HG03060 (cell line): ENCODE measurements around the gene MYL10.

ENCODE experiments used
- ATAC-seq: cut with Tn5 transposase; IDR thresholded peaks from one replicate; pipeline ENCODE4 v1.9.1; 2021; ENCODE audit warnings: low read depth, moderate number of reproducible peaks; ENCODE audit not compliant: unreplicated experiment

Gene MYL10

GRCh38 chr7:101598986-101599771 lies 29.9 kb downstream of the MYL10 start:
- no peak for ATAC-seq

DNA sequence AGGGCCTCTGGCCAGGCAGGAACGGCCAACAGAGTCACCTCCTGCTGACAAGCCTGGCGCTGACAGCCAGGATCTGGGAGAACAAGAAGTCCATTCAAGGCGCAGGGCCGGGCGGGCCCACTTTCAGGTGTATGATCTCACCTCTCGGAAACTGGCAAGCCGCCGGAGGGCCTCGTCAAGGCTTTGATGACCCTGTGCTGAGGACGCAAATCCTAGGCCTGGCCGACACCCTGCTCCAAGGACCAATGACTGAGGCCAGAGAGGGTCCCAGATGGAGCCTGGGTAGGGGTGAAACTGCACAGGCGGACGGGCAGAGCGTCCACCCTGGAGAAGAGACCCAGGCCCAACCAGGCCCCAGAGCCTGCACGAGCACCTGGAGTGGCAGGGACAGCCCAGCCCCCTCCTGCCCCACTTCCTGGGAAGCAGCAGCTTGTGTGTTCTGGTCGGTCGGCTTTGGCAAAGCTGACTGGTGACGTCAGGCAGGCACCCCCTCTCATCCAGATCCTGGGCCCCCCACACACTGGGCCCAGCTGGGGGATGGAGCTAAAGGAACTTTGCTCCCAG lies 30.6 kb downstream of the MYL10 start:
- no peak for ATAC-seq

- ATAC-seq, result no peak
Observed at GRCh38 chr7:101597941-101598340, 31.2 kb downstream of the MYL10 start.

DNA sequence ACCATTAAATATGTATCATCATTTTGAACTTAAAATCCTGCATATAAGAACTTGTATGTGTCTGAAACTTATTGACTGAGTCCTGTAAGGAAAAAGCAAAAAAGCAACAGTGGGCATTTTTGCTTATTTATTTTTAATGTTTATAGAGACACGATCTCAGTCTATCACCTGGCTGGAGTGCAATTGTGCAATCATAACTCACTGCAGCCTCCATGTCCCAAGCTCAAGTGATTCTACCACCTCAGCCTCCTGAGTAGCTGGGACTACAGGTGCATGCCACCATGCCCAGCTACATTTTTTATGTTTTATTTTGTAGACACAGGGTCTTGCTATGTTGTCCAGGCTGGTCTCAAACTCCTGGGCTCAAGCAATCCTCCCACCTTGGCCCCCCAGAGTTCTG lies 32.2 kb downstream of the MYL10 start:
- no peak for ATAC-seq

DNA sequence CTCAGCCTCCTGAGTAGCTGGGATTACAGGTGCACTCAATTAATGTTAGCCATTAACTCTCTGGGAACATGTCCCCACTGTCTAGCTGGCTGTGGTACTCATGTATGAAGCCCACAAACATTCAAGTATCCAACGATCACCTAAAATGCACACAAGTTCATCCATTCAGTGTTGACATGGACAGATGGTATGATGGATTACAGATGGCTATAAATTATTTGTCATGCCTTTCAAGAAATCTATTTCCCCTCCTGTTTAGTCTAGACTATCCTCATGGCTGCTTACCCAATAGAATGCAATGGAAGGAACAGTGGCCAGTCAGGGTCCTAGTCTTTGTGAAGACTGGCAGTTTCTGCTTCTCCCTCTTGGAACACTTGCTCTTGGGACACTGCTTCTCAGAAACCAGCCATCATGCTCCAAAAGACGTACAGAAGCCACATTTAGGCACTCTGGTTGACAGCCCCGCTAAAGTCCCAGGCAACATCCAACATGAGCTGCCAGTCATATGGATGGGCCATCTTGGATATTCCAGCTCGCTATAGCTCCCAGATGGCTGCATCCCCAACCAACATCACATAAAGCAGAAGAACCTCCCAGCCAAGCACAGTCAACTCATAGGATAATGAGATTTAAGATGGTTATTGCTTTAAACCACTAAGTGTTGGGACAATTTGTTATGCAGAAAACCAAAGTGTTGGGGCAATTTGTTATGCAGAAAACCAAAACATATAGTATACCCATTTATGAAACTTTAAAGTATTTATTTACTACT lies 33.1 kb downstream of the MYL10 start:
- no peak for ATAC-seq

GRCh38 chr7:101595246-101595645 lies 33.9 kb downstream of the MYL10 start:
- ATAC-seq, result no peak

GRCh38 chr7:101594790-101595189 lies 34.3 kb downstream of the MYL10 start:
- ATAC-seq, result no peak

- ATAC-seq, result no peak
Observed at GRCh38 chr7:101593556-101593955, 35.5 kb downstream of the MYL10 start.

DNA sequence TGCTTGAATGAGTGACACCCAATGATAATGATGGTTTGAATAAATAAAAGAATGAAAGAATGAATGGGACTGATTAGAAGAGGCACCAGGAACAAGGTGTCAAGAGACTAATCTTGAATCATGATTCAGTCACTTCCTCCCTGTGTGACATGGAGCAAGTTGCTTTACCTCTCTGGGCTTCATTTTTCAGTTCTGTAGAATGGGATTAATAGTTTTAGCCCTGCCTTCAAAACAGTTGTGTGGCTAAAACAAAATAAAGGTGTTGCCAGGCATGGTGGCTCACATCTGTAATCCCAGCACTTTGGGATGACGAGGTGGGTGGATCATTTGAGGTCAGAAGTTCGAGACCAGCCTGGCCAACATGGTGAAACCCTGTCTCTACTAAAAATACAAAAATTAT lies 37.6 kb downstream of the MYL10 start:
- no peak for ATAC-seq

DNA sequence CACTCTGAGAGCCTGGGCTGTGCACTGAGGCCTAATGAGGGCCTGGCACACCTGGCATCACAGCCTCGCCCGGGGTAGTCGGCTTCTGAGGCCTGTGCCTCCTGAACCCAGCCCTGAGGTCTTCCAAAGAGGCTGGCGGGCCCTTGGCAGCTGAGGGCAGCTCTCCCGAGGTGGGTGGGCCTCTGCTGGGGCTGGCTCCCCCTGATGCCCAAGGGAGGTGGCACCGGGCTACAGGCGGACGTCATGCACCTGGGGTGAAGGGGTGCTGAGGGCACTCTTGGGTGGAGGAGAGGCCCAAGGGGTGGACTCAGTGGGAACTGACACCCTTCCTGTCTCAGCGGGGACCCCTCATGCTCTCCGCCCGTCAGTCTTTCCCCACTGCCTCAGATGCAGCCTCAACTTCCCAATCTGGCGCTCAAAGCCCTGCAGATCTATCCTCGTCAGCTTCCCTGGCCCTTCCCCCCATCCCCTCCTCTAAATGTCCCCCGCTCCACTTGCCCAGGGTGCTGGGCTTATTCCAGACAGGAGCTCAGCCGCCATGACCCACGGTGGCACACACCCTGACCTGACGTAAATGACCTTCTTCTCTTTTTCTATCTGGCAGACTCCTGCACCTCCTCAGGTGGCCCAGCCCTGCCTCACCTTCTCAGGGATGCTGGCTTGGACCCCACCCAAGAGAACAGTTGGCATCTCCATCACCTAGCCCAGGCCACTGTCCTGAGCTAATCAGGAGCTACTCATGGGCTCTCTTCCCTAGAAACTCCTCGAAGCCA lies 38.2 kb downstream of the MYL10 start:
- ATAC-seq, result no peak

DNA sequence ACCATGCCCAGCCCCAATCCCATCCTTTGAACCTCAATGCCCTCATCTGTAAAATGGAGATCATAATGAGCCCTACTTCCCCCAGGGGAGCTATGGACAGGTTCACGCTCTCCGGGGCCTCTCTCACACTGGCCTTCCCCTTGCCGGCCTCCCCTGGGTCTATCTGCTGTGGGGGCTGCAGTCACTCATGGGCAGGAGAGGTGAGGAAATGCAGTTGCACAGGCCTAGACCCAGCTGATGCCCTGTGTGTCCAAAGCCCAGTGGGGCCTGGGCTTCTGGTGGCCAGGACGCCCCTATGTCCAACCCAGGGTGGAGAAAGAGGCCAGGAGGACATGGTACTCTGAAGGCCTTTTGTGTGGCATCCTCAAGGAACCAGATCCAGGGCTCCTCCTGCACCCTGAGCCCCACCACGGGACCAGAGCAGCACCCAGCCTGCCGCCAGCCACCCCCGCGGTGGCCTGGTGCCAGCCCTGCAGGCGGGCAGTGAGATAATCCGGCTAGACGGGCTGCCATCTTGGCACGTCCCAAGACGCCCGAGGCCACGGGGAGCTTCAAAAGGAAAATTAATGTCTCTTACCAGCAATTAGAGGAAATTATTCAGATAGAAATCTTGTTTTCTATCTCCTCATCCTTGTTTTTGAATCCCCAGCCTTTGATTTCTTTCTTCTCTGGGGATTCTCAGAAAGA lies 39.0 kb downstream of the MYL10 start:
- ATAC-seq, result no peak

DNA sequence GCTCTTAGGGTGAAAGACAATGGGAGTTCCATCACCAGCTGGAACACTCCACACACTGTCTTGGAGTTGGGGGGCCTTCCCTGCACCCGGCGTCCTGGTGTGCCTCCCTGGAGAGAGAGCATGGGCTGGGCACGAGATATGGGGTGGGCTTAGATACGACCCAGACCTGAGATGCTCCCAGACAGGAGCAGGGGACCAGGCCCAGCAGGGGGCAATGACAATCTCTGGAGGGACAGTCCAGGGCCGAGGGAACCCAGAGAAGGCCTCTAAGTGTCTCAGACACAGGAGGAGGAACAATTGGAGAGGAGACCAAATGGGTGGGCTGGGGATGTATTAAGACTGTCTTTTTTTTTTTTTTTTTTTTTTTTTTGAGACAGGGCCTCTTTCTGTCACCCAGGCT lies 40.0 kb downstream of the MYL10 start:
- ATAC-seq, result no peak

GRCh38 chr7:101588131-101588935 lies 40.8 kb downstream of the MYL10 start:
- no peak for ATAC-seq

GRCh38 chr7:101586906-101587677 lies 42.0 kb downstream of the MYL10 start:
- ATAC-seq, result no peak

DNA sequence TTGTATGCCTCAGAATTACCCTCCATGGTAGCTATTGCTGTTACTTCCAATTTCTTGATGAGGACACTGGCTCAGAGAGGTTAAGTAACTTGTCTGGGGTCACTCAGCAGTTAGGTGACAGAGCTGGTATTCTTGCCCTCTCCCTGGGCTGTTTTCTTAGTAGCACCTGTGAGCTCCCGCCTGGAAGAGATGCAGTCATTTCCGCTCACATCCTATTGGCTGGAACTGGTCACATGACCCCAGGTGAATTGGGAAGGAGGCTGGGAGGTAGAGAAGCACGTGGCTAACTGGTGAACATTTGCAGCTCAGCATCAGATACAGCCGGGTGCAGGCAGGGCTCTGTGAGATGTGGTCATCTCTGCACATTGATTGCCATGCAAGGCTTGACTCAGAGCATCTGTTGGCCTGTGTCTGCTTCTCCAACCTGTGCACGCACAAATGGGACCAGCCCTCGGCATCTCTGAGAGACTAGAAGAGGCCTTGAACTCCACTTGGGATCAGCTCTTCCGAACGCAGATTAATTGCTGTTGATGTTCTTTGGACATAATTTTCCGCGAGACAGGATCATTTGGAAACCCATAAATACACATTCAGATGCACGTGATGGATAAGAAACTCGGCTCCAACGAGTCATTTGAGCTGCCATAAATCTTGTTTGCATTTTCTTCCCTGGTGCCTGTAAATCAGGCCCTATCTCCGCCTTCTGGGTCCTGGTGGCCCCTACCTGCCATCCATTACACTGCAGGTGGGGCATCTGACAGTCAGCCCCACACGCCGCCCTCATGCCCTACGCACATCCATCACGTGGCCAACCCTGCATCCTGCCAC lies 42.8 kb downstream of the MYL10 start:
- no peak for ATAC-seq

GRCh38 chr7:101582971-101583370 lies 46.1 kb downstream of the MYL10 start:
- ATAC-seq, result no peak

DNA sequence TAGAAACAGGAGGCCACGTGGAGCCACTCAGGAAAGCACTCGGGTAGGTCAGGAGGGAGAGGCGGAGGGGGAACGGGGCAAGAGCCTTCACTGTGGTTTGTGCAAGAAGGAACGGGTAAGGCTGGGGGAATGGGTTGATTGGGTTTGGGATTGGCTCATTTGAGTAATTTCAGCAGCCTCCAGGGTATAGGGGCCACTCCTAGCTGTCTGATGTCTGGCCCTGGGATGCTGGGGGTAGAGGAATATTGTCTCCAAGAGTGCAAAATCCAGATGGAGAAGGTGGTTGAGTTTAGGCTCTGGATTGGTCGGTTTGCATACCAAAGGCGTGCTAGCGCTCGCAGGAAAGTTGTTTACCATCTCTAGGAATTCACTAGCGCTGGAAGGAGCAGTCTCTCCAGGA lies 47.2 kb downstream of the MYL10 start:
- ATAC-seq, result no peak

DNA sequence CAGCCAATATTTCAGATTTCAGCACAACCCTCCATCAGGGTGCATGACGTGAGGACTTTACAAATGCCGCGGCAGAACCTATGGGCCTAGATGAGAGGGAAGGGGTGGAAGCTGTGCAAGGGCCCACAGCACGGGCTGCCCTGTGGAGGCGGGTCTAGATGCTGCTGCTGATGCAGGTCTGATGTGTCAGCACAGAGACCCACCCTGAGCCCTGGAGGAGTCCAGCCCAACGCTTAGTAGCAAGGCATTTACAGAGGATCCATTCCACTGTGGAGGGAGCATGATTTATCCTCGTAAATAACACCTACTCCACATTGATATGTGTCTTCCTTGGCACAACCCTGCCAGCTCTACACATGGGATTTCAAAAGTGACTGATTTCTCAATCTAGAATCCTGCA lies 48.5 kb downstream of the MYL10 start:
- no peak for ATAC-seq
